LNCaP clone FGC (cell line): Measurements from ENCODE around the gene FAM186B.
A peak's percentile ranks its signal among the peaks of the same experiment; 100 is the strongest.

Experiments
- DNase-seq: peaks from one replicate; pipeline ENCODE4 v3.0.0-alpha.2; 2011; ENCODE audit warnings: low read depth
- H3K4me3 ChIP-seq: 2 replicates; pipeline ENCODE4 v1.5.1; 2011; ENCODE audit warnings: mild to moderate bottlenecking, low read depth, low read length, control low read depth
- CTCF ChIP-seq: IDR thresholded peaks from 2 replicates; pipeline ENCODE4 v1.5.1; 2012; ENCODE audit warnings: mild to moderate bottlenecking; ENCODE audit not compliant: control insufficient read depth, insufficient read depth; ENCODE audit errors: extremely low read depth

FAM186B gene

DNA sequence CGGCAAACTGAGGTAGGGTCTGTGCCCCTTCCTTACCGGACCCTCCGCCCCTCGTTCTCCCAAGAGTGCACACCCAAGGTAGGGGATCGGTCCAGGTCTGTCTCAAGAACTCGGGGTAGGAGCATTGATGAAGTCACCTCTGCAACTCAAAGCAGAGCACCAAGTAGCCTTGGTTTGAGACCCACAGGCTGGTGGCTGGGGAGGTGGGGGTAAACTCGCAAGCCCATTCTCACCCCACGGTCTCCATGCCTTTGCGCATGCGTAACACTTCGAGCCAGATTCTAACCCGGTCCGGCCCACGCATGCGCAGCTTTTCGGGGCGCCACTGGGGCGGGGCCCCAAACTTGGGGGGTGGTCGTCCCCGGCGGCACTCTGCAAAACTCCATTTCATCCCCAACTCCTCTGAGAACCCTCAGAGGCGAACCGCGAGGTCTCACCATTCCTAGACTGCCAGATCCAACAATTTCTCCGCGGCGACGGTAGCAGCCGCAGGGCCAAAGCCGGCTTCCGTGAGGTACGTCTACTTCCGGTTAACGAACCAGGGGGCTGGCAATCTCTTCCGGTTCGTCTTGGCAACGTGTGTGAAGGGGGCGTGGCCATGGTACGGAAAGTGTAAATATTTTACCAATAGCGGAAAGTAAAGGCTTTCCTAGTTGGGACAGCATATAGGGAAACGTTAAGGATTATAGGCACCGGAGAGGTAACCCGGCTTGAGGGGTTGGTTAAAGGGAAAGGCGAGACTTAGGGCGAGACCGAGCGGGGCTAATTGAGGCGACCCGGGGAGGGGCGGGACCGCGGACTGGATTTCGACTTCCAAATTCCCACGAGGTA lies 37.6 kb downstream of the FAM186B start, which contains the start of gene MCRS1:
Gene MCRS1, minus strand, starts transcription at position 532 of the 831 bp plus-strand sequence. CDS start 1,411 bp downstream, outside the sequence.
- peak within 1 kb of the TSS; percentile 91 for H3K4me3 ChIP-seq
- DNase-seq, result peak; percentile 80
- TF ChIP-seq CTCF, result no peak

DNA sequence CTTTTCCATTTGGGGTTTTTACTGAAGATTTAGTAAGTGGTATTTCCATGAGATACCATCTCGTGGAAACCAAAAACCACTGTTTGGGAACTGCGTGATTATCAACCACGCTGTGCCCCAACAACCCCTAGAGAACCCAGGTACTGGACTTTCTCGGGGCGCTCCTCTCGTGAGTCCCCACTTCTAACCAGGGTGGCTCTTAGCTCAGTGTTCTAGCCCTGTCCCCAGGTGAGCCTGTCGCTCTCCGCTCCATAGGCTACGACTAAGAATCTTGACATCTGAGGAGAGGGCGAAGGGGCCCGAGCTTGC lies 38.2 kb downstream of the FAM186B start:
- H3K4me3 ChIP-seq, result peak overlapping the region; percentile 91
- no peak for DNase-seq
- TF ChIP-seq CTCF, result no peak

DNA sequence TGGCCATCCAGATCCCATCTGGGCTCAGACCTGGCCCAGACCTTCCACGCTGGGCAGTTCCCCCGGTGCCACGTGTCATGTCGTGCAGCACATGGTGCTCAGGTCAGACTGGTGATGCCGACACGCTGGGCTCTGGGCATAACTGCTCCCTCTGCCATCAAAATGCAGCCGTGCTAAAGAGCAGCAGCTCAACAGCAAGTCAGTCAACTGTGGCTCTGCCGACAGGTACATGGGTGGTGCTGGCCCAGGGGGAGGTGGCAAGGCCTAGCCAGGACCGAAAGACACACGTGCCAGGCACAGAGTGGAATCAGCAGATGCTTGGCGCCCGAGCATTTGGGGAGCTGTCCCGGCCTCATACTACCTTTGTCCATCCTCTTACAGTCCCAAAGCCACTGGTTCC lies 39.1 kb downstream of the FAM186B start:
- TF ChIP-seq CTCF, result no peak
- peak overlapping the region; percentile 91; the same call in 1 of the 2 replicates for H3K4me3 ChIP-seq

DNA sequence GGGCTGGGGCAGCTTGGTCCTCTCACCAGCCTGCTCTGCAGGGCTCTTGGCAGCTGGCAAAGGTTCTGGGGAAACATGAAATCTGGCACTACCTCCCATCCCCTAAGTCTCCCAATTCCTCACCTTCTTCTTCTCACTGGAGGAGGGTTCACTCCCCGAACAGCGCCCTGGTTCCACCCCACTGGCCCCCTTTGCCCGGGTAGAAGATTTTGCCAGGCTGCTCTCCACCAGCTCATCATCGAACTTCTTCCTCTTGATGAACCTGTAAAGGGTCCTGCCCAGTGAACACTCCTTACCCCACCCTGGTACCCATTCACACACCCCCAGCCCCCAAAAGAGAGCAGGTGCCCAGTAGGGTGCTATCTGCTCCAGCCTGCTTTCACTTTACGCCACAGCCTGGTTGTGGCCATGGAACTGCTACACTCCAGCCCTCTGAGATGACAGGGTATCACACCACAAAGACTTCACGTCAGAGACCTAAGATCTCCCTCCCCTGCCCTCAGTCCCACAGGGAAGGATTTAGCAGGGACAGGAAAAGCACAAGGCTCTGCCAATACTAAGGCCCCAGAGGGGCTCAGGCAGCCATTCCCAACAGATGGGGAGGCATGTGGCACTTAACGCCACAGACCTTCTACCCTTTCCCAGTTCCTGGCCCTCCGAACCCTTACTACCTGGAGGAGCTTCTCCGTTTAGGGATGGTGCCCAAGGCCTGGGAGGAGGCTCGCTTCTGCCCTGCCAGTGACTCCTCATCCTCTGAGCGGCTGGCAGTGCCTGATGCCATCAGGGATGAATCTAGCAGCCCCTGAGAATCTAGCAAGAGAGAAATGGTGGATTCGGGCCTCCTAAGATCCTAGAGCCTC lies 39.8 kb downstream of the FAM186B start:
- TF ChIP-seq CTCF, result no peak
- H3K4me3 ChIP-seq, result no peak overlapping the region
- DNase-seq, result no peak

More for the DNA sequence above, 39.1 kb downstream of the FAM186B start:
- DNase-seq, result no peak

- no peak overlapping the region for H3K4me3 ChIP-seq
- TF ChIP-seq CTCF, result no peak
- no peak for DNase-seq
Observed at GRCh38 chr12:49564686-49565405, 40.6 kb downstream of the FAM186B start.

DNA sequence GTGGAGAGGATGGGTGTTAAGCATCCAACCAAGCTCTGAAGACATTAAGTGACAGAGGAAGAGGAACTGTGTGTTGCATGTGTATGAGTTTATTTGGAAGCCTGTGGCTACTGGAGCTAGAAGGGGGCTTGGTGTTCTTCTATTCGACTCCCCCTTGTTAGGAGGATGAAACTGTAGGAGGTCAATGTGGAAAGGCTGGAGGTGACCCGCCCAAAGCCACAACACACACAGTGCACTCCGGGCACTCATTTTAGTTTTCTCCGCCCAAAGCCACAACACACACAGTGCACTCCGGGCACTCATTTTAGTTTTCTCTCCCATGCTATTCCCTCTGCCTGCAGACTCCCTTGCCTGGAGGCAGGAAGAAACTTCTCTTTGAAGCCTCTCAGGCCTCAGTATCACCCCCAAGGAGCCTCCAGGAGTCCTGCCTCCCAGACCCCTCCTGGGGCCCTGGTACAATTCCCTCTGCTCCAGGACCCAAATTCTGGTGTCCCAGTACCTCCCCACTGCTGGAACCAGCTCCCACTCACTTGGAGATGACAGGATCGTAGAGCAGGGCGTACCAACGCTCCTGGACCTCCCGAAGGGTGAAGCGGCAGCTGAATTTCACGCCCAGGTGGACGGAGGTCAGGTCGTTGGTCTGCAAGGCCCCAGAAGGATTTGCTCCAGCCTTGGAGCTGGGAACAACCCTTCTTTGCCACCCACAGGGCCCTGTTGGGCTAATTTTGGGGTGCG lies 41.3 kb downstream of the FAM186B start:
- TF ChIP-seq CTCF, result no peak
- DNase-seq, result no peak
- H3K4me3 ChIP-seq, result no peak overlapping the region
